Hepatocyte (in vitro differentiated cells): ENCODE results near the gene UNC13D.

Experiments used
- EZH2 ChIP-seq: fragments of 200-600 bp; sonication (generic); IDR thresholded peaks from 2 replicates; pipeline ENCODE4 v1.6.1; 2016; ENCODE audit warnings: antibody characterized with exemption, mild to moderate bottlenecking, borderline replicate concordance
- EZH2phosphoT487 ChIP-seq: fragments of 200-600 bp; sonication (generic); IDR thresholded peaks from one replicate; pipeline ENCODE4 v1.6.1; 2018; ENCODE audit warnings: antibody characterized with exemption, mild to moderate bottlenecking, low read depth, moderate library complexity; ENCODE audit not compliant: unreplicated experiment, severe bottlenecking
- TF ChIP-seq, protein P1 (sequence below): fragments of 200-600 bp; sonication (generic); IDR thresholded peaks from 2 replicates; pipeline ENCODE4 v1.5.1; 2016; ENCODE audit warnings: antibody characterized with exemption, mild to moderate bottlenecking; ENCODE audit not compliant: poor library complexity

DNA sequence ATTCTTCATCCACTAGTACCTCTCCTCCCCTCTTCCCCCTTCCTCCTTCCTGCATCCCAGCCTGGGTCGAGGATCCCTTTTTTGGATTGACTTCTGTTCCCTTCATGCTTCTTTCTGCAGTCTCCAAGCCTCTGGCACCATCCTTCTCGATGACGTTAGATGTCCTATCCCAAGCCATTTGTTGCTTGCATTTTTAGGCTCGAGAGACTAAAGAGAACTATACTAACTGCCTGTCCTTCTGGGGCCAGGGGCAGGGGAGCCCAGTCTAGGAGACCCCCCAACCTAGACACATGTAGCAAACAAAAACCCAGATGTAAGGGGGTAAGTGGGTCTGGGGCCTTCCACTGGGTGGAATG is 35.7 kb downstream of the UNC13D start:
- TF ChIP-seq, protein P1, sequence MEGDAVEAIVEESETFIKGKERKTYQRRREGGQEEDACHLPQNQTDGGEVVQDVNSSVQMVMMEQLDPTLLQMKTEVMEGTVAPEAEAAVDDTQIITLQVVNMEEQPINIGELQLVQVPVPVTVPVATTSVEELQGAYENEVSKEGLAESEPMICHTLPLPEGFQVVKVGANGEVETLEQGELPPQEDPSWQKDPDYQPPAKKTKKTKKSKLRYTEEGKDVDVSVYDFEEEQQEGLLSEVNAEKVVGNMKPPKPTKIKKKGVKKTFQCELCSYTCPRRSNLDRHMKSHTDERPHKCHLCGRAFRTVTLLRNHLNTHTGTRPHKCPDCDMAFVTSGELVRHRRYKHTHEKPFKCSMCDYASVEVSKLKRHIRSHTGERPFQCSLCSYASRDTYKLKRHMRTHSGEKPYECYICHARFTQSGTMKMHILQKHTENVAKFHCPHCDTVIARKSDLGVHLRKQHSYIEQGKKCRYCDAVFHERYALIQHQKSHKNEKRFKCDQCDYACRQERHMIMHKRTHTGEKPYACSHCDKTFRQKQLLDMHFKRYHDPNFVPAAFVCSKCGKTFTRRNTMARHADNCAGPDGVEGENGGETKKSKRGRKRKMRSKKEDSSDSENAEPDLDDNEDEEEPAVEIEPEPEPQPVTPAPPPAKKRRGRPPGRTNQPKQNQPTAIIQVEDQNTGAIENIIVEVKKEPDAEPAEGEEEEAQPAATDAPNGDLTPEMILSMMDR = no peak
- TF ChIP-seq EZH2 (no peak), EZH2phosphoT487 (no peak)
